ENCODE data around the gene DPP3.

The DPP3 gene

DNA sequence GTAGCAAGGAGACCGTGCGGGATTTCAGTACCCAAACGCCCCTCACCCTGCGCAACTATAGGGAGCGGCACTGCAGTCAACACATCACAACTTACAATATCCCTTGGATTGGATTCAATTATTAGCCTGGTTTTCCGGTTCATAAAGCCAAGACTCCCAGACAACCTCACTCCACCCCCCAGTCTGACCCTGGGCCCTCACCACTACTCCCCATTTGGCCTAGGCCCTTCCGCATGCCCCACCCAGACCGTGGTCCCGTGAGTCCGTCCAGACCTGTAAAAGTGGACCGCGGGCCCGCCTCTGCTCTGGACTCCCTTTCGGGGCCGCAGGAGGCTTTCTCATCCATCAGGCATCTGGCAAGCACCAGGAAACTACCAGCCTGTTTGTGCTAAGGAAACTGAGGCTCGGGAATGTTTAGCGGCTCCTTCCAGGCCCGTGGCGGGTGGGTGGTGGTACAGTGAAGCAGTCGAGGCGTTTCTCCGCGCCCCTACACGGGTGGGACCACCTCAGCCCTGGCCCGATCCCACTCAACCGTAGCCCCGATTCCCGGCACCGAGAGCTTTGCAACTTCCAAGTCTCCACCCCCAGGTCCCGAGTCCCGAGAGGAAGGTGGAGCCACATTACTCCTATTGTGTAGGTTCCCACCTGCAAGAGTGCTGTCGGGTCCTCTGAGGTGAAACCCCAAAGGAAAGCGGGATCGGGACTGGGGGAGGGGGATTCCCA lies 679 bp upstream of the DPP3 start:
- no peak for DNase-seq (ENCODE audit: low spot score)

- no peak for DNase-seq (ENCODE audit: low spot score)
Observed at GRCh38 chr11:66484806-66485380, 4.7 kb downstream of the DPP3 start.

GRCh38 chr11:66488957-66489356 lies 8.7 kb downstream of the DPP3 start:
- no peak for DNase-seq (ENCODE audit: low spot score)

DNA sequence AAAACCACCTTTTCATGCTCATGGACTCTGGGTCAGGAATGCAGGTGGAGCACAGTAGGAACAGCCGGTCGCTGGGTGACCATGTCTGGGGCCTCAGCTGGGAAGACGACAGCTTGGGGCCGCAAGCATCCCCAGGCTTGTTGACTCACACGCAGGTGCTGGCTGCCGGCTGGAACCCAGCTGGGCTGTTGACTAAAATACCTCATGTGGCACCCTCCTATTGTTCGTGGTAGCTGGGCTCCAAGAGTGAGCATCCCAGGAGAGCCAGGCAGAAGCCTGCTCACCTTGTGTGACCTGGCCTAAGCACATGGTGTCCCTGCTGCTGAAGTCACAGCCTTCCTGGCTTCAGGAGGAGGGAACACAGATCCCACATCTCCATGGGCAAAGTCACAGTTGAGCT lies 9.4 kb downstream of the DPP3 start:
- no peak for DNase-seq (ENCODE audit: low spot score)

GRCh38 chr11:66491315-66491935 lies 11.2 kb downstream of the DPP3 start:
- DNase-seq (ENCODE audit: low spot score) = no peak

GRCh38 chr11:66492161-66492865 lies 12.1 kb downstream of the DPP3 start:
- DNase-seq (ENCODE audit: low spot score) = no peak

GRCh38 chr11:66493130-66493529 lies 12.9 kb downstream of the DPP3 start:
- DNase-seq (ENCODE audit: low spot score) = no peak

DNA sequence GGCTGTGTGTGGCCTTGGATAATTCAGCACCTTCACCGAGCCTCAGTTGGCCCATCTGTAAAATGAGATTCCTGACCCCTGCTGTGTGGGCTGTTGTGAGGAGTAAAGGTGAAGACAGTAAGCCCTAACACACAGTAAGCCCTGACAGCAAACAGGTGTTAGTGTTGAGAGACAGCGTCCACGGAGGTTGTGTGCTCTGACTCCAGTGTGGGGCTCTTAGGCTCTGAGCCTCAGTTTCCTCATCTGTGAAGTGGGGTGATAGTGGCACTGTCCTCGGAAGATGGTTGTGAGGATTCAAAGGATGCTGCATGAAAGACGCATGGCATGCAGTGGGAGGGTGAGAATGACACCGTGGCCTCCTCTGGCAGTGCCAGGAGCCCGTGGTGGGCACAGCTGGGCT lies 14.2 kb downstream of the DPP3 start:
- DNase-seq (ENCODE audit: low spot score) = no peak

- no peak for DNase-seq (ENCODE audit: low spot score)
Observed at GRCh38 chr11:66494935-66495334, 14.7 kb downstream of the DPP3 start.

- no peak for DNase-seq (ENCODE audit: low spot score)
Observed at GRCh38 chr11:66495401-66495854, 15.2 kb downstream of the DPP3 start.

DNA sequence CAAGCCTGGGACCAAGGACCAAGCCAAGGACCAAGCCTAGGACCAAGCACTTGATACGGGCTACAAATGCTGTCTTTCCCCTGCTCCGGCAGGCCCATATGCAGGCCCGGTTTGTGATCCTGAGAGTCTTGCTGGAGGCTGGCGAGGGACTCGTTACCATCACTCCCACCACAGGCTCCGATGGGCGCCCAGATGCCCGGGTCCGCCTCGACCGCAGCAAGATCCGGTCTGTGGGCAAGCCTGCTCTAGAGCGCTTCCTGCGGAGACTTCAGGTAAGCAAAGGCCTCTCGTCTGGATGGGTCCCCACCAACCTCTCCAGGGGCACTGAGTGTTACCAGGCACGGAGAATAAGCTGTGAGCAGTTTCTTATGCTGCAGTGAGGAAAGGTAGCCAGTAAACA lies 17.0 kb downstream of the DPP3 start:
- no peak for DNase-seq (ENCODE audit: low spot score)

GRCh38 chr11:66498506-66498905 lies 18.3 kb downstream of the DPP3 start:
- DNase-seq (ENCODE audit: low spot score) = no peak

DNA sequence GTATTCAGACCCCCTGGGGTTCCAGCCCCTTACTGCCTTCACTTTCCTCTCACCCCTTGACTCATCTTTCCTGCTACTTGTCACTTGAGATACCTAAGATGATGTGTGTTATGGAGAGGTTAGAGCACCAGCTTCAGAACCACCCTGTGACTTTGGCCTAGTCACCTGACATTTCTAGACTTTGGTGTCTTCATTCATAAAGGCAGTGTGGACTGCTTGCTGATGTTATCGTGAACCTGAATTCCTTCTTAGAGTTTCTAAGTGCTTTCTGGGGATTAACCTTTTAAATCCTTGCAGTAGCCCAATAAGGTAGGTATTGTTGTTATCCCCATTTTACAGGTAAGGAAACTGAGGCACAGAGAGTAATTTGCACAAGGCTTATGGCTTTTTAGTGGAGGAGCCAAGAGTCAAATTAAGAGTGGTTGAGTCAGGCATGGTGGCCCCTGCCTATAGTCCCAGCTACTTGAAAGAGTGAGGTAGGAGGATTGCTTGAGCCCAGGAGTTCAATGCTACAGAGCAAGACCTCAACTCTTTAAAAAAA lies 25.1 kb downstream of the DPP3 start:
- no peak for DNase-seq (ENCODE audit: low spot score)

DNA sequence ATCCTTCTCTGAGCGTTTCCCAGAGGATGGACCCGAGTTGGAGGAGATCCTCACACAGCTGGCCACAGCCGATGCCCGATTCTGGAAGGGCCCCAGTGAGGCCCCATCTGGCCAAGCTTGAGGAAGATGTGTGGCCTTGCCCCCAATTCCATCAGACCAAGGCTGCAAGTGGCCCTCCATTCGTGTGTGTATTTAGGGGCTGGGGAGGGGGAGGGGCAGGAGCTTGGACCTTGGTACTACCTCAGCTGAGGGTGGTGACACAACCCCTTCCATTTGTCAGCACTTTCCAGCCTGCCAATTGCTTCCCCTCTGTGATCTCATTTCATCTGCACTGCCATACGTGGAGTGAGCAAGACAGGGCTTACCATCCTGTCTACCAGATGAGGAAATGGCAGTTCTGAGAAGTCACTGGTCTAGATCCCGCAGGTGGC lies 28.9 kb downstream of the DPP3 start:
- DNase-seq (ENCODE audit: low spot score) = no peak

DNA sequence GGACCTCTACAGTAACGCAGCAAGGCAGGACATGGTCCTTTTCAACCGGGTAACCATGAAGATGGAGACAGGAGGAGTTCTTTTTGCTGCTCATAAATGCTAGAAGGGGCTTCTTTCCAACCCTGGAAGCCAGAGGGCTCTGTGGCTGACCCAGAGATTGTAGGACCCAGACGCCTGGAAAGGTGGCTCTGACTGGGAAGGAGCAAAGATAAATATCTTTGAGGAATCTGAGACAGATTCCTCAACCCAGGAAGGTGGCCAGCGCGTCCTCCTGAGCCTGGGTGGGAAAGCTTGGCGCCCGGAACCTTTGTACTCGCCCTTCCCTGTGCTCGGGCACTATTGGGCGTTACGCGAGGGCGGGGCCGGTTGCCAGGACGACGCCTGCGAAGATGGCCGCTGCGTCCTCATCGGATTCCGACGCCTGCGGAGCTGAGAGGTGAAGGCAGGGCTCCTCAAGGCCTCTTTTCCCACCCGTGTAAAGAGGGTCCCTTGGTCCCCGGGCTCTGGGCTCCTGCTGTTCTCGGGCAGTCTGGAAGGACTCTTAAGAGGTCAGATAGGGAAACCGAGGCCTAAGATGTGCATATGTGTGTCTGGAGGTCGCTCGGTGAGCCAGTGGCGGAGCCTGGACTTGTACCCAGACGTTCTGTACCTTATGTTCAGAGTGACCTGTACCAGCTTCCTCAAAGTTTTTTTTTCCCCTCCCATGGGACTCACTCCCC lies 30.2 kb downstream of the DPP3 start, which contains the start of gene BBS1:
Gene BBS1, plus strand, starts transcription at position 365 of the 719 bp plus-strand sequence. Its CDS starts 25 bp downstream, at position 390.
- DNase-seq (ENCODE audit: low spot score) = peak; percentile 76

DNA sequence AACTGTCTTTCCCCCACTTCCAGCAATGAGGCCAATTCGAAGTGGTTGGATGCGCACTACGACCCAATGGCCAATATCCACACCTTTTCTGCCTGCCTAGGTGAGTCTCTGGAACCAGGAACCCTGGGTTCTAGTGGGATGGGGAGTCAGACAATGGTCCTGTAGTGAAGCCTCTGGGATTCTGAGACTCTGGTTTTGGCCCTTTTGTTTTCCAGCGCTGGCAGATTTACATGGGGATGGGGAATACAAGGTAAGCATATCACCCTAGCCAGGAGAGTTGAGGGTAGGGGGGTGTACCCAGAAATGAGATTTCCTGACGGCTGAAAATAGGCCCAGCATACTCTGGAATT lies 30.7 kb downstream of the DPP3 start:
- DNase-seq (ENCODE audit: low spot score) = no peak

DNA sequence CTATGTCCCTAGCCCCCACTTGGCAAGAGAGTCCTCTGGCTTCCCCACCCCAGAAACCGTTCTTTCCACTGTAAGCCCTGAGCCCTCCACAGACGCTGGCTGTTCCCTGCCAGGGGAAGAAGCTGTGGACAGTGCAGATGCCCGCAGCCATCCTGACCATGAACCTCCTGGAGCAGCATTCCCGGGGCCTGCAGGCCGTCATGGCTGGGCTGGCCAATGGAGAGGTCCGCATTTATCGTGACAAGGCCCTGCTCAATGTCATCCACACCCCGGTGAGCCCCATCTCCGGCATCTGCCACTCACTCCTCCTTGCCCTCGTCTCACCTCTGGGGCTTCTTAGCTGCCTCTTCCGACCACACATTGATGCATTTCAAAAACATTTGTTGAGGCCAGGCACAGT lies 43.4 kb downstream of the DPP3 start:
- no peak for DNase-seq (ENCODE audit: low spot score)

GRCh38 chr11:66524304-66525040 lies 44.2 kb downstream of the DPP3 start:
- DNase-seq (ENCODE audit: low spot score) = no peak

DNA sequence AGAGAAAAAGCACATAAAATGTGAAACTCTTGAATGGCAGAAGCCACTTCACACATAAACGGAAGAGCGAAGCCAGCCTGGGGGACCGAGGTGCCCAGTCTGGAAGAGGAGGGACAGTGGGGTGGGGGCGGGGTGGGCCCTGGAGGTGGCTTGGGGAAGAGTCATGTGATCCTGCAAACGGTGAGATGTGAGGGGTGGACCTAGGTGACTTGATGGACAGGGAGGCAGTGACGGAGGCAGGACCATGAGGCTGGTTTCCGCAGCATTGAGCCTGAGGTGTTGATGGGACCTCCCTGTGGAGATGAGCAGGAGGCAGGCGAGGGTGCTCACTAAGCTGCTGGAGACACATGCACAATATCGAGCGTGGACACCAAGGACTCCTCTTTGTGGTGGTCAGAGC lies 48.8 kb downstream of the DPP3 start:
- no peak for DNase-seq (ENCODE audit: low spot score)

DNA sequence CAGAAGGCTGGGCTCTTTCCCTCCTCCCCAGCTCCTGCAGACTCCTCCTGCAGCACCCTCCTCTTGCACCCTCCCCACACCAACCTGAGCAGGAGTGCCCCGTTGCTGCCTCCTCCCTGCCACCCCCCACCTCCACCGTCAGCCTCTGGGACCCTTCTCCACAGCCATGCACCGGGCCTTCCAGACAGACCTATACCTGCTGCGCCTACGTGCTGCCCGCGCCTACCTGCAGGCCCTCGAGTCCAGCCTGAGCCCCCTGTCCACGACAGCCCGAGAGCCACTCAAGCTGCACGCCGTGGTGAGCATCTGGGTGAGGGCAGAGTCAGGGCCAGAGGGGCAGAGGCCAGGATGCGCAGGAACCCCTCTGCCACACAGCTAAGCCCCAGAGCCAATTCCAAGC lies 49.4 kb downstream of the DPP3 start:
- DNase-seq (ENCODE audit: low spot score) = no peak
